Esophagus muscularis mucosa (tissue), 4 donors: ENCODE results near the gene HAPLN1. TPM values are rescaled to one million over a fixed set of nuclear protein-coding genes. Genes with fewer than 3 reads are reported as not detected.

Source experiments
- DNase-seq: peaks from one replicate; pipeline ENCODE4 v3.0.0-alpha.2; 2017; ENCODE audit errors: extremely low spot score
- H3K27ac ChIP-seq, 4 donors: fragments of 200-600 bp; sonication (generic); replicated peaks in 1 of 4; 1 replicate in 3 of 4; 2 replicates in 1 of 4; pipeline ENCODE4 v1.5.1; 2016 to 2019; ENCODE audit warnings: mild to moderate bottlenecking in 1 of 4
- H3K27me3 ChIP-seq, 4 donors: fragments of 200-600 bp; sonication (generic); one replicate each; pipeline versions ENCODE4 v1.5.1 to v1.6.0; 2016 to 2019
- H3K36me3 ChIP-seq, 4 donors: fragments of 200-600 bp; sonication (generic); one replicate each; pipeline ENCODE4 v1.5.1; 2016 to 2019
- H3K4me1 ChIP-seq, 4 donors: fragments of 200-600 bp; sonication (generic); one replicate each; pipeline ENCODE4 v1.5.1; 2016 to 2019
- H3K4me3 ChIP-seq, 4 donors: fragments of 200-600 bp; sonication (generic); 1 replicate in 2 of 4; 2 replicates in 2 of 4; pipeline ENCODE4 v1.5.1; 2016 to 2019; ENCODE audit warnings: mild to moderate bottlenecking in 4 of 4, moderate library complexity in 1 of 4
- H3K9me3 ChIP-seq, 4 donors: fragments of 200-600 bp; sonication (generic); 1 replicate in 3 of 4; 2 replicates in 1 of 4; pipeline ENCODE4 v1.5.1; 2016 to 2019
- EP300 ChIP-seq: sonication (generic); formaldehyde crosslinking; IDR thresholded peaks from one replicate; pipeline ENCODE4 v1.6.1; 2017; ENCODE audit warnings: antibody characterized with exemption
- POLR2A ChIP-seq: fragments of 450-650 bp; IDR thresholded peaks from one replicate; pipeline ENCODE4 v1.6.1; 2017; ENCODE audit warnings: antibody characterized with exemption, moderate library complexity, mild to moderate bottlenecking, low read depth
- POLR2AphosphoS5 ChIP-seq, 2 donors: sonication (generic); formaldehyde crosslinking; IDR thresholded peaks; one replicate each; pipeline ENCODE4 v1.6.1; 2017; ENCODE audit warnings: antibody characterized with exemption in 2 of 2
- WGBS: methylation state at CpG from one replicate; pipeline ENCODE4 v1.1.5; 2018; 5-methylcytosine and 5-hydroxymethylcytosine counted together
- intact Hi-C: fragments of 100-400 bp; cut with DNase I; formaldehyde crosslinking; loops from one replicate; pipeline ENCODE4 v1.15.1; 2023
- total RNA-seq, 4 donors: library from RNA; depleted of rRNA; stranded (reverse); fragments of >200 nt; gene quantifications; one replicate each; pipeline versions ENCODE4 v1.1.0 to v1.2.1, GENCODE V29; 2016
- TF ChIP-seq, protein P1 (sequence below), 3 experiments: fragments of 200-600 bp in 2 of 3; fragments of 450-650 bp in 1 of 3; sonication (generic) in 2 of 3; IDR thresholded peaks; one replicate each; pipeline ENCODE4 v1.5.1; 2017 to 2019; ENCODE audit warnings: antibody characterized with exemption in 3 of 3, mild to moderate bottlenecking in 2 of 3, moderate library complexity in 1 of 3

Gene HAPLN1
- total RNA-seq, 4 donors from 2014 or later, result 0.34 to 2.0 (median 0.40) TPM

DNA sequence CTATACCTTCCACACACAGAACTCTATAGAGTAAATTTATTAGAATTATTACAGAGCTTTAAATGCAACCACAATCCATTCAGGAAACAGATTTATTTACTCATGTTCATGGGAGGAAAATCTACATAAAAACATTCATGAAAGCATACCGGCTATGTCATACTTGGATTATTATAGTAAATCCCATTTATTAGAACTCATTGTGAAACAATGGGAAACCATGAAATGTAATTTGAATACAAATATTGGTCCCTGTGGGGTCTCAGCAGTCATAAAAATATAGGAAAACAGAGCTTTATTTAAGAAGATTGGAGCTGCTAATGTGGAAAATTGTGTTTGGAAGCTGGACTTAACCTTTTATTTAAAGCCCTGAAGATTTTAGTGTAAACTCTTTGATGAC, 80.7 kb downstream of the HAPLN1 start:
- no peaks in the 10 kb centered on the region for H3K4me1 ChIP-seq
- 83% methylated on average over 1 of the region's 1 CpG for whole genome bisulfite sequencing
- H3K4me3 ChIP-seq, result no peak overlapping the region
- no peaks in the 10 kb centered on the region for H3K36me3 ChIP-seq
- H3K9me3 ChIP-seq, result no peaks in the 10 kb centered on the region
- no peaks in the 10 kb centered on the region for H3K27me3 ChIP-seq
- no peak for DNase-seq
- H3K27ac ChIP-seq, result no peak overlapping the region
- TF ChIP-seq POLR2A (no peak), POLR2AphosphoS5 (IDR thresholded peaks at IDR 0.05) (no peak), EP300 (no peak)
- TF ChIP-seq, protein P1, sequence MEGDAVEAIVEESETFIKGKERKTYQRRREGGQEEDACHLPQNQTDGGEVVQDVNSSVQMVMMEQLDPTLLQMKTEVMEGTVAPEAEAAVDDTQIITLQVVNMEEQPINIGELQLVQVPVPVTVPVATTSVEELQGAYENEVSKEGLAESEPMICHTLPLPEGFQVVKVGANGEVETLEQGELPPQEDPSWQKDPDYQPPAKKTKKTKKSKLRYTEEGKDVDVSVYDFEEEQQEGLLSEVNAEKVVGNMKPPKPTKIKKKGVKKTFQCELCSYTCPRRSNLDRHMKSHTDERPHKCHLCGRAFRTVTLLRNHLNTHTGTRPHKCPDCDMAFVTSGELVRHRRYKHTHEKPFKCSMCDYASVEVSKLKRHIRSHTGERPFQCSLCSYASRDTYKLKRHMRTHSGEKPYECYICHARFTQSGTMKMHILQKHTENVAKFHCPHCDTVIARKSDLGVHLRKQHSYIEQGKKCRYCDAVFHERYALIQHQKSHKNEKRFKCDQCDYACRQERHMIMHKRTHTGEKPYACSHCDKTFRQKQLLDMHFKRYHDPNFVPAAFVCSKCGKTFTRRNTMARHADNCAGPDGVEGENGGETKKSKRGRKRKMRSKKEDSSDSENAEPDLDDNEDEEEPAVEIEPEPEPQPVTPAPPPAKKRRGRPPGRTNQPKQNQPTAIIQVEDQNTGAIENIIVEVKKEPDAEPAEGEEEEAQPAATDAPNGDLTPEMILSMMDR (IDR thresholded peaks at IDR 0.05), result no peak
- intact Hi-C loops, result no loop called here

DNA sequence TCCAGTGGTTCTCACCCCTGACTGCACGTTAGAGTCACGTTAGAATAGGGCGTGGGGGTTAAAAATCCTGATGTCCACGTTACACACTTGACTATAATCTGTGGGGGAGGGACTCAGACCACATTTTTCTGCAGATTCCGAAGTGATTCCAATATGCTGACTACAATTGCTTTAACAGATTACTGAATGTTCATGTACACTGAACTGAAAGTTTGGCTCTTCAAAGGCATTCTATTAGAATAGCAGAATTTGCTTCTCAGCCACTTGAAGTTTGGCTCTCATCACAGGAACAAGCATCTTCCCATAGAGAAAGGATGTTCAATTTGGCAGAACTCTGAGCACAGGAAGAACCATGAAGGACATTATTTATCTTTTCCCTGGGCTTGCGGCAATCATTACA, 84.5 kb downstream of the HAPLN1 start:
- intact Hi-C loops, result no loop called here
- H3K9me3 ChIP-seq, result no peaks in the 10 kb centered on the region
- H3K27me3 ChIP-seq, result no peaks in the 10 kb centered on the region
- no peaks in the 10 kb centered on the region for H3K36me3 ChIP-seq
- no peak overlapping the region for H3K4me3 ChIP-seq
- no peak for TF ChIP-seq EP300
- TF ChIP-seq, protein P1 (IDR thresholded peaks at IDR 0.05), result no peak
- no peak overlapping the region for H3K27ac ChIP-seq
- WGBS, result 39% methylated on average over 6 of the region's 6 CpGs
- no peaks in the 10 kb centered on the region for H3K4me1 ChIP-seq
- DNase-seq, result no peak

DNA sequence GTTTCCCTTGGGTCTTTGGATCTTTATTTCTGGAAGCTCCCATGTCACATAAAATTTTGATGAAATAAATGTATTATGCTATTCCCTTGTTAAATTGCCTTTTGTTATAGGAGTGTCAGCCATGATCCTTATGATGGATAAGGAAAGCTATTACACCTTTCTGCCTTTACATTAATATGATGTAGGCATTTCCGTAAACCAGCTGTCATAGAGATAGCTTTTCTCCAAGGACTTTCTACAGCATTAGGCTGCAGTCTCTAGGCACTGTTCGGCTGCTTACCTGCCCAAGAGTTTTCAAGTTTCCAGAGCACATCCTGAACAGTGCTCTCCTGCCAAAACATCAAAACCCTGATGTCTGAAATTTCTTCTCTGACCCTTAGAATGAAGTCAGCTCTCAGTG, 87.4 kb downstream of the HAPLN1 start:
- 88% methylated on average over 2 of the region's 2 CpGs for WGBS
- no peaks in the 10 kb centered on the region for H3K9me3 ChIP-seq
- no peaks in the 10 kb centered on the region for H3K36me3 ChIP-seq
- intact Hi-C loops, result no loop called here
- no peak overlapping the region for H3K4me3 ChIP-seq
- TF ChIP-seq, protein P1 (IDR thresholded peaks at IDR 0.05), result no peak
- TF ChIP-seq POLR2AphosphoS5 (IDR thresholded peaks at IDR 0.05) (no peak), EP300 (no peak), POLR2A (no peak)
- no peak overlapping the region for H3K27ac ChIP-seq
- H3K4me1 ChIP-seq, result no peaks in the 10 kb centered on the region
- no peaks in the 10 kb centered on the region for H3K27me3 ChIP-seq
- no peak for DNase-seq

DNA sequence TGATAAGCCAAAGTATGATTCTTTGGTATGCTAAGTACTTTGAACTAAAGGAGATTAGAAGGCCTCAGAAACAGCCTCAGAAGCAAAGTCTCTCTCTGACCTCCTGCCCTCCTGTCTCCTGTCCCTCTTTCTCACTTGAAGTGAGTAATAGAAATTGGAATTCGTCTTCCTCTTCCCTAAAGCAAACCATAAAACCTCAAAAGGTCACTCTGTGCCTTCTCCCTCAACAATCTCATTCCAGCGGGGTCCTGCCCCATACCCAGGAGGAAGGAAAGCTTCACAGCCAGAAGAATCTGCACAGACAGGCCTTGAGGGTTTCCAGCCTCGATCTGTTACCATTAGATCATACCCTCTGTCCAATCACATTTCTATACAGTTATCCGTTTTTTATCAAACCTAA, 87.8 kb downstream of the HAPLN1 start:
- intact Hi-C loops, result no loop called here
- Histone ChIP-seq H3K36me3 (no peaks in the 10 kb centered on the region), H3K4me1 (no peaks in the 10 kb centered on the region), H3K27me3 (no peaks in the 10 kb centered on the region), H3K27ac (no peak overlapping the region), H3K4me3 (no peak overlapping the region), H3K9me3 (no peaks in the 10 kb centered on the region)
- WGBS, result 69% methylated on average over 4 of the region's 4 CpGs
- no peak for DNase-seq
- TF ChIP-seq, protein P1 (IDR thresholded peaks at IDR 0.05), result no peak
- TF ChIP-seq POLR2AphosphoS5 (IDR thresholded peaks at IDR 0.05) (no peak), EP300 (no peak), POLR2A (no peak)

DNA sequence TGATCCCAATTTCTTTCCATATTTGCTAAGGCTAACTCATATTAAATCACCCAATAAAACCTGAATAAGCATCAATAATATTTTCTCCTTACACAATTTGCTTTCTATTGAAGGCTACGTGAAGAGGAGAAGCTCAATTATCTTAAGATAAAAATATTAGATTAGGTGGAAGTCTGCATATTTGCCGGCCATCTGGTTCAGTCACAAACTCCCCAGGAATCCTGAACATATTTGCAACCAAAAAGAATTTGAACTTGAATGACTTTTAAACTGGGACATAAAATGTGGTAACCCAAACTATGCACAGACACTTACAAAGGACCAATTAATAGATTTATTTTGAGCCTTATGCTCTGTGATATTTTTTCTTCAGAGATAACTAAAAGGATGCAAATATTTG, 92.3 kb downstream of the HAPLN1 start:
- Histone ChIP-seq H3K4me3 (no peak overlapping the region), H3K27me3 (no peaks in the 10 kb centered on the region), H3K4me1 (no peaks in the 10 kb centered on the region), H3K9me3 (no peaks in the 10 kb centered on the region), H3K36me3 (no peaks in the 10 kb centered on the region), H3K27ac (no peak overlapping the region)
- WGBS, result 59% methylated on average over 2 of the region's 2 CpGs
- intact Hi-C loops, result no loop called here
- no peak for DNase-seq
- no peak for TF ChIP-seq POLR2AphosphoS5 (IDR thresholded peaks at IDR 0.05)
- no peak for TF ChIP-seq POLR2A
- TF ChIP-seq, protein P1 (IDR thresholded peaks at IDR 0.05), result no peak
- no peak for TF ChIP-seq EP300
